GM21576 (cell line): Measurements from ENCODE around the gene ZNF423.
"Not testable (repeated sequence)": the region's sequence is repeated elsewhere in the genome, so short reads cannot be mapped to it uniquely, and the experiment has no call there.

Experiments
- ATAC-seq: cut with Tn5 transposase; IDR thresholded peaks from one replicate; pipeline ENCODE4 v1.9.1; 2021; ENCODE audit warnings: mild to moderate bottlenecking, moderate library complexity; ENCODE audit not compliant: unreplicated experiment

Gene ZNF423

GRCh38 chr16:49700251-49701064, 155.5 kb downstream of the ZNF423 start:
- ATAC-seq: no peak

GRCh38 chr16:49699841-49700175, 156.1 kb downstream of the ZNF423 start:
- ATAC-seq: no peak

GRCh38 chr16:49698931-49699840, 156.7 kb downstream of the ZNF423 start:
- ATAC-seq: no peak

GRCh38 chr16:49698453-49698815, 157.5 kb downstream of the ZNF423 start:
- no peak for ATAC-seq

- ATAC-seq: no peak
Measured at GRCh38 chr16:49697631-49698452, 158.1 kb downstream of the ZNF423 start.

- ATAC-seq: no peak
Measured at GRCh38 chr16:49696414-49697101, 159.4 kb downstream of the ZNF423 start.

GRCh38 chr16:49695782-49696413, 160.0 kb downstream of the ZNF423 start:
- no peak for ATAC-seq

GRCh38 chr16:49693445-49693844, 162.5 kb downstream of the ZNF423 start:
- ATAC-seq: no peak

GRCh38 chr16:49690778-49691177, 165.1 kb downstream of the ZNF423 start:
- ATAC-seq: no peak

GRCh38 chr16:49688036-49688697, 167.7 kb downstream of the ZNF423 start:
- ATAC-seq: no peak

- ATAC-seq: no peak
Measured at GRCh38 chr16:49687476-49688002, 168.4 kb downstream of the ZNF423 start.

GRCh38 chr16:49684696-49685095, 171.2 kb downstream of the ZNF423 start:
- ATAC-seq: no peak

- no peak for ATAC-seq
Measured at GRCh38 chr16:49682577-49683165, 173.2 kb downstream of the ZNF423 start.

GRCh38 chr16:49681217-49681883, 174.6 kb downstream of the ZNF423 start:
- no peak for ATAC-seq

GRCh38 chr16:49679095-49679494, 176.8 kb downstream of the ZNF423 start:
- no peak for ATAC-seq

GRCh38 chr16:49677661-49678060, 178.3 kb downstream of the ZNF423 start:
- not testable (repeated sequence) for ATAC-seq

- ATAC-seq: no peak
Measured at GRCh38 chr16:49675413-49675812, 180.5 kb downstream of the ZNF423 start.

GRCh38 chr16:49674990-49675389, 180.9 kb downstream of the ZNF423 start:
- no peak for ATAC-seq
